Measurements from ENCODE around the gene DPM3.
A peak's percentile ranks its signal among the peaks of the same experiment; 100 is the strongest.

The DPM3 gene

GRCh38 chr1:155093911-155094621 lies 46.3 kb downstream of the DPM3 start:
- DNase-seq (ENCODE audit: low spot score) = peak; percentile 37

- DNase-seq (ENCODE audit: low spot score) = no peak
Observed at GRCh38 chr1:155092641-155093040, 47.7 kb downstream of the DPM3 start.

GRCh38 chr1:155092131-155092530 lies 48.2 kb downstream of the DPM3 start:
- DNase-seq (ENCODE audit: low spot score) = no peak

GRCh38 chr1:155091071-155092051 lies 49.0 kb downstream of the DPM3 start:
- peak; percentile 81 for DNase-seq (ENCODE audit: low spot score)

All from LoVo (cell line).